Vagina (tissue), 2 donors: ENCODE data around the gene MRAS. TPM values are rescaled to one million over a fixed set of nuclear protein-coding genes. Genes with fewer than 3 reads are reported as not detected.

Experiments
- DNase-seq, 2 donors: peaks; one replicate each; pipeline ENCODE4 v3.0.0-alpha.2; 2017; ENCODE audit errors: extremely low spot score in 2 of 2
- H3K27ac ChIP-seq: fragments of 200-600 bp; sonication (generic); one replicate; pipeline ENCODE4 v1.5.1; 2019
- H3K27me3 ChIP-seq: fragments of 200-600 bp; sonication (generic); one replicate; pipeline ENCODE4 v1.5.1; 2019
- H3K36me3 ChIP-seq, 2 donors: fragments of 200-600 bp; sonication (generic); one replicate each; pipeline ENCODE4 v1.5.1; 2017 to 2019
- H3K4me1 ChIP-seq: fragments of 200-600 bp; sonication (generic); one replicate; pipeline ENCODE4 v1.5.1; 2019
- H3K4me3 ChIP-seq, 2 donors: fragments of 200-600 bp; sonication (generic); 1 replicate in 1 of 2; 2 replicates in 1 of 2; pipeline ENCODE4 v1.5.1; 2016 to 2019
- H3K9me3 ChIP-seq: fragments of 200-600 bp; sonication (generic); one replicate; pipeline ENCODE4 v1.5.1; 2019
- POLR2A ChIP-seq, 2 donors: fragments of 450-650 bp; IDR thresholded peaks; one replicate each; pipeline ENCODE4 v1.6.1; 2017; ENCODE audit warnings: antibody characterized with exemption in 2 of 2, mild to moderate bottlenecking in 2 of 2, moderate library complexity in 2 of 2
- POLR2AphosphoS5 ChIP-seq, 2 donors: sonication (generic); formaldehyde crosslinking; IDR thresholded peaks; one replicate each; pipeline ENCODE4 v1.9.0; 2017; ENCODE audit warnings: antibody characterized with exemption in 2 of 2, mild to moderate bottlenecking in 2 of 2, low read depth in 1 of 2; ENCODE audit not compliant: insufficient read depth in 1 of 2
- intact Hi-C: fragments of 100-400 bp; cut with DNase I; formaldehyde crosslinking; loops from one replicate; pipeline ENCODE4 v1.15.1; 2023
- total RNA-seq: library from RNA; depleted of rRNA; stranded (reverse); fragments of >200 nt; gene quantifications from one replicate; pipeline ENCODE4 v1.2.3, GENCODE V29; 2016
- TF ChIP-seq, protein P1 (sequence below), 3 experiments: fragments of 450-650 bp in 2 of 3; fragments of 200-600 bp in 1 of 3; sonication (generic) in 1 of 3; IDR thresholded peaks; one replicate each; pipeline ENCODE4 v1.5.1; 2017 to 2019; ENCODE audit warnings: antibody characterized with exemption in 3 of 3, mild to moderate bottlenecking in 2 of 3, moderate library complexity in 2 of 3

MRAS gene
- total RNA-seq, 1 donor from 2014 or later: 26.8 TPM

DNA sequence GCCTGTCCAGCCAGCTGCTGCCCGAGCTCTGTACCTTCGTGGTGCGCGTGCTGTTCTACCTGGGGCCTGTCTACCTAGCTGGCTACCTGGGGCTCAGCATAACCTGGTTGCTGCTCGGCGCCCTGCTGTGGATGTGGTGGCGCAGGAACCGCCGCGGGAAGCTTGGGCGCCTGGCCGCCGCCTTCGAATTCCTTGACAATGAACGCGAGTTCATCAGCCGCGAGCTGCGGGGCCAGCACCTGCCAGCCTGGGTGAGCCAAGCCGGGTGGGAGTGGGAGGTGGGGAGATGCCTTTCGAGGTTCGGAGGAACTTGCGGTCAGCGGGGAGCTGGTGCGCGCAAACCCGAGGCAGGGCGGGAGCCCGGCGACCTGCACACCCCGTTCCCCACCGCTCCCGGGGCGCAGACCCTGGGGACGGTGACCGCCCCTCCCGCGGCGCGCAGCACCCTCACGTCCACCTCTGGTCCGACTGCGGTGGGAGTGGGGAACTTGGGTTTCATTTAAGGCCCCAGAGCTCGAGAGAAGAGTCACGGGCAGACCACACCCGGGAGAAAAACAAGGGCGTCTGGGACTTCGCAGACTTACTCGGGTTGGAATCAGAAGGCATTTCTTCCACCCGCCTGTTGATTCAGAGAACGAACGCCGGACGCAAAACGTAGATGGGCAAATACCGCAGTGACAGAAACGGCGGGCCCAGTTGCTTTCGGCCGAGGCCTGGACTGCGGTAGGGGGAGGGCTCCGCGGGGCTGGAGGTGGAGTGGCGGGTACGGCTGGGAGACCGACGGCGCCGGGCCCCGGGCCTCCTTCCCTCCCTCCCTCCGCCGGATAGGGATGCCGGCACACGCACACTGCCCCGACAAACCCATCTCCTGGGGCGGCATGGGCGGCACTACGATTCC is 86.7 kb downstream of the MRAS start:
- H3K27ac ChIP-seq: no peak overlapping the region
- H3K4me1 ChIP-seq: peaks cover 26% of the 10 kb centered on the region
- no peak for TF ChIP-seq POLR2A (IDR thresholded peaks at IDR 0.05)
- intact Hi-C loops: no loop called here
- peak overlapping the region; percentile 53 to 56 for H3K4me3 ChIP-seq
- peaks cover 5% of the 10 kb centered on the region for H3K27me3 ChIP-seq
- H3K9me3 ChIP-seq: no peaks in the 10 kb centered on the region
- H3K36me3 ChIP-seq: no peaks in the 10 kb centered on the region
- no peak for DNase-seq

DNA sequence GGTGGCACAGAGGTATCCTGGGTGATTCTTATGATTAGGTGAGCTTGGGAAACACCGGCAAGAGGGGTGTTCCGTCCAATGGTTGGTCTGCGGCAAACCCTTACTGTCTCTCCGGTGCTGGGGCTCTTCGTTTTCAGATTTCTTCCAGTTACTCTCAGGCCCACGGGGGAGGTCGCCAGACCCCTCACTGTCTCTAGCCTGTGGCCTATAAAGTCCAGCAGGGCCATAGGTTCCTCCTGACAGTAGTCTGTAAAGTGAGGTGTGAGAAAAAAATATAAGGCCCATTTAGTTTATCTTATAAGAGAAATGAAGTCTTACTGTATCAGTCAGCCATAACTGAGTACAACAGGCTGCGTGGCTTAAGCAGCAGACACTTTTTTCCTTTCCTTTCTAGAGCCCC is 87.5 kb downstream of the MRAS start:
- Histone ChIP-seq H3K27ac (no peak overlapping the region), H3K4me1 (peaks cover 26% of the 10 kb centered on the region), H3K27me3 (peaks cover 5% of the 10 kb centered on the region), H3K4me3 (peak overlapping the region; percentile 53 to 56), H3K36me3 (no peaks in the 10 kb centered on the region), H3K9me3 (no peaks in the 10 kb centered on the region)
- intact Hi-C loops: no loop called here
- TF ChIP-seq POLR2A (IDR thresholded peaks at IDR 0.05) (no peak), POLR2AphosphoS5 (IDR thresholded peaks at IDR 0.05; ENCODE audit: insufficient read depth in 1 of 2, low read depth in 1 of 2) (no peak)
- TF ChIP-seq, protein P1, sequence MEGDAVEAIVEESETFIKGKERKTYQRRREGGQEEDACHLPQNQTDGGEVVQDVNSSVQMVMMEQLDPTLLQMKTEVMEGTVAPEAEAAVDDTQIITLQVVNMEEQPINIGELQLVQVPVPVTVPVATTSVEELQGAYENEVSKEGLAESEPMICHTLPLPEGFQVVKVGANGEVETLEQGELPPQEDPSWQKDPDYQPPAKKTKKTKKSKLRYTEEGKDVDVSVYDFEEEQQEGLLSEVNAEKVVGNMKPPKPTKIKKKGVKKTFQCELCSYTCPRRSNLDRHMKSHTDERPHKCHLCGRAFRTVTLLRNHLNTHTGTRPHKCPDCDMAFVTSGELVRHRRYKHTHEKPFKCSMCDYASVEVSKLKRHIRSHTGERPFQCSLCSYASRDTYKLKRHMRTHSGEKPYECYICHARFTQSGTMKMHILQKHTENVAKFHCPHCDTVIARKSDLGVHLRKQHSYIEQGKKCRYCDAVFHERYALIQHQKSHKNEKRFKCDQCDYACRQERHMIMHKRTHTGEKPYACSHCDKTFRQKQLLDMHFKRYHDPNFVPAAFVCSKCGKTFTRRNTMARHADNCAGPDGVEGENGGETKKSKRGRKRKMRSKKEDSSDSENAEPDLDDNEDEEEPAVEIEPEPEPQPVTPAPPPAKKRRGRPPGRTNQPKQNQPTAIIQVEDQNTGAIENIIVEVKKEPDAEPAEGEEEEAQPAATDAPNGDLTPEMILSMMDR (IDR thresholded peaks at IDR 0.05): no peak
- DNase-seq: no peak

DNA sequence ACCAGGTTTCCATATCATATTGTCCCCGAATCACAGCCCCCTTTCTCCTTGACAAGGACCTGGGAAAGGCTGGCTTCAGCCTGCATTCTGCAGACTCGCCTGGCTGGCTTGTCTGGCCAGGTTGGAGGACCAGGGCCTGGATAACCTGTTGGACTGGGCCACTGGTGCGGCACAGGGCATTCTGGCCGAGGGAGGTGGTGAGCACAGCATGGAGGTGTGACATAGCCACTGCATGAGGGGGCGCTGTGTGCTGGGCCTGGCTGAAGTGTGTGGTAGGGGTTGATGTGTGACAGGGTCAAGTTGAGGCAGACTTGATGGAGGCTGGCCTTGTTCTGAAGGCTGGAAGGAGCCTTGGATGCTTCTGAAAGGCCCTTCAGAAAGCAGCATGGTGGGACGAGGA is 88.9 kb downstream of the MRAS start:
- no peak overlapping the region for H3K27ac ChIP-seq
- H3K4me1 ChIP-seq: peaks cover 26% of the 10 kb centered on the region
- TF ChIP-seq, protein P1 (IDR thresholded peaks at IDR 0.05): no peak
- TF ChIP-seq POLR2A (IDR thresholded peaks at IDR 0.05) (no peak), POLR2AphosphoS5 (IDR thresholded peaks at IDR 0.05; ENCODE audit: insufficient read depth in 1 of 2, low read depth in 1 of 2) (no peak)
- H3K9me3 ChIP-seq: no peaks in the 10 kb centered on the region
- no peak overlapping the region for H3K4me3 ChIP-seq
- H3K36me3 ChIP-seq: no peaks in the 10 kb centered on the region
- peaks cover 5% of the 10 kb centered on the region for H3K27me3 ChIP-seq
- DNase-seq: no peak
- intact Hi-C loops: no loop called here

DNA sequence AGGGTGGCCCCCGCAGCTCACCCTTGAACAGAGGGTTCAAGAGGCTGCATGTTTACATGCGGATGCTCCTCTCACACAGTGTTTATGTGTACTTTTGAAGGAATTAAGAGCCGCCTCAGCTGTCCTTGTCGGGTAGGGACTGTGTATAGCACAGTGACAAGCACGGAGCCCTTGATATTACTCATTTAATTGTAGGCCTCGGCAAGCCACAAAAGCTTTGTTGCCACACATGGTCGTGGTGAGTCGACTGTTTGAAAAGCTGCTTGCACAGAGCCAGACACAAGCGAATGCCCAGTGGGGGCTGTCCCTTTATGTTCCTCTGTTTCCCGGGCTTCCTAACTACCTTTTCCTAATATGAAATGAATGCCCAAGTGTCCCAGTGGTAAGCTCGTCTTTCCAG is 90.5 kb downstream of the MRAS start:
- no peaks in the 10 kb centered on the region for H3K36me3 ChIP-seq
- no peaks in the 10 kb centered on the region for H3K9me3 ChIP-seq
- no peak overlapping the region for H3K4me3 ChIP-seq
- intact Hi-C loops: no loop called here
- H3K4me1 ChIP-seq: peaks cover 19% of the 10 kb centered on the region
- no peak overlapping the region for H3K27ac ChIP-seq
- no peaks in the 10 kb centered on the region for H3K27me3 ChIP-seq
- TF ChIP-seq, protein P1 (IDR thresholded peaks at IDR 0.05): no peak
- TF ChIP-seq POLR2A (IDR thresholded peaks at IDR 0.05) (no peak), POLR2AphosphoS5 (IDR thresholded peaks at IDR 0.05; ENCODE audit: insufficient read depth in 1 of 2, low read depth in 1 of 2) (no peak)
- DNase-seq: no peak

DNA sequence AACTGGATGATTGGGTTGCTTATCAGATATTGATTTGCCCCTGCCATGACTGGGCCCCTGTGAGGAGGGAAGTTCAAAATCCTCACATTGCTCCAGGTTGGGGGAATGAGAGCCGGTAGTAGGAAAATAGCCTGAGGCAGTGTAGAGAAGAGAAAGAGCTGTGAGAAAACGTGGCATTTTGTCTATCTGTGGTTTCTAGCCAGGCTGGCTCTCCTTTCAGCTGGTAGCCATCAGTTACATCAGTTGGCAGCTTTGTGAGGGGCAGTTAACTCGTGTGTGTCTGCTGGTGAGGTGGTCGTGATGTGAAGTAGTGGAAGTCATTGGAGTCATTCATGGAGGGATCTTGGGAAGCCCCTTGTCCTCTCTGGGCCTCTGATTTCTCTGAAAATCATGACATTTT is 91.3 kb downstream of the MRAS start:
- no peak for DNase-seq
- Histone ChIP-seq H3K4me3 (no peak overlapping the region), H3K27me3 (no peaks in the 10 kb centered on the region), H3K4me1 (peaks cover 11% of the 10 kb centered on the region), H3K36me3 (no peaks in the 10 kb centered on the region), H3K9me3 (no peaks in the 10 kb centered on the region), H3K27ac (no peak overlapping the region)
- TF ChIP-seq, protein P1 (IDR thresholded peaks at IDR 0.05): no peak
- TF ChIP-seq POLR2A (IDR thresholded peaks at IDR 0.05) (no peak), POLR2AphosphoS5 (IDR thresholded peaks at IDR 0.05; ENCODE audit: insufficient read depth in 1 of 2, low read depth in 1 of 2) (no peak)
- intact Hi-C loops: no loop called here
